Keratinocyte (primary cell): ENCODE results near the gene FIP1L1.

Experiments used
- CTCF ChIP-seq, 3 experiments: IDR thresholded peaks in 1 of 3; conservative IDR thresholded peaks in 1 of 3; optimal IDR thresholded peaks in 1 of 3; 2 replicates in 2 of 3; 3 replicates in 1 of 3; pipeline versions ENCODE3 to v1.5.1; 2011; ENCODE audit warnings: low read length in 3 of 3, mild to moderate bottlenecking in 3 of 3, moderate library complexity in 2 of 3, control low read depth in 1 of 3, inconsistent platforms in 1 of 3; ENCODE audit not compliant: insufficient read depth in 2 of 3; ENCODE audit errors: extremely low read depth in 1 of 3
- EZH2 ChIP-seq: IDR thresholded peaks from one replicate; pipeline ENCODE4 v1.6.1; 2012; ENCODE audit warnings: inconsistent platforms, mild to moderate bottlenecking, low read length, moderate library complexity

GRCh38 chr4:53463340-53463739, 85.9 kb downstream of the FIP1L1 start:
- TF ChIP-seq CTCF (optimal IDR thresholded peaks at IDR 0.05 in 1 of 3, IDR thresholded peaks at IDR 0.05 in 1 of 3, conservative IDR thresholded peaks at IDR 0.05 in 1 of 3; ENCODE audit: extremely low read depth in 1 of 3, insufficient read depth in 2 of 3, low read length in 3 of 3), result no peak
- no peak for TF ChIP-seq EZH2
